ENCODE measurements around the gene WFDC6. TPM values are rescaled to one million over a fixed set of nuclear protein-coding genes. Genes with fewer than 3 reads are reported as not detected.

Gene WFDC6
- total RNA-seq, 1 donor from 2014 or later, result not detected

DNA sequence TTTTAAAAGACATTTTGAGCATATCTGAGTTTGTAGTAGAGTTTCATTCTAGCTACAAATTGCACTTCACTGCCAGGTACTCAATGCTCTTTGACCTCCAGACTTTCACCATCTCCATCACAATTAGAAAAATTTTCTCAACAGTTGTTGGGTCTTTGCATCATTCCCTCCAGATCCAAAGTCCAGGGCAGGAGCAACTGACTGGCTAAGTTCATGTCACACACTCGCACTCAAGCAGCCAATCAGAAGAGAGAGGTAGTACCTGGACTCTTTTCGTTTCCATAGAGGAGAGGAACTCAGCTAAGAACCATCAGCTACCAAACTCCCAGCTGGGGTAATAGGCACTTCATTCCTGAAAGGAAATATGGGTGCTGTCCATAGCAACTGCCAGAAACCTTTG is 32.9 kb downstream of the WFDC6 start:
- no peaks in the 10 kb centered on the region for H3K9me3 Mint-ChIP-seq
- H3K36me3 Mint-ChIP-seq, result no peaks in the 10 kb centered on the region
- no peak for DNase-seq (ENCODE audit: extremely low spot score, unreplicated experiment)
- no peak overlapping the region for H3K4me3 Mint-ChIP-seq
- H3K27me3 Mint-ChIP-seq, result peaks cover 17% of the 10 kb centered on the region
- H3K4me1 Mint-ChIP-seq (ENCODE audit: unreplicated experiment), result no peaks in the 10 kb centered on the region
- H3K27ac Mint-ChIP-seq, result no peak overlapping the region
- TF ChIP-seq, protein P1, sequence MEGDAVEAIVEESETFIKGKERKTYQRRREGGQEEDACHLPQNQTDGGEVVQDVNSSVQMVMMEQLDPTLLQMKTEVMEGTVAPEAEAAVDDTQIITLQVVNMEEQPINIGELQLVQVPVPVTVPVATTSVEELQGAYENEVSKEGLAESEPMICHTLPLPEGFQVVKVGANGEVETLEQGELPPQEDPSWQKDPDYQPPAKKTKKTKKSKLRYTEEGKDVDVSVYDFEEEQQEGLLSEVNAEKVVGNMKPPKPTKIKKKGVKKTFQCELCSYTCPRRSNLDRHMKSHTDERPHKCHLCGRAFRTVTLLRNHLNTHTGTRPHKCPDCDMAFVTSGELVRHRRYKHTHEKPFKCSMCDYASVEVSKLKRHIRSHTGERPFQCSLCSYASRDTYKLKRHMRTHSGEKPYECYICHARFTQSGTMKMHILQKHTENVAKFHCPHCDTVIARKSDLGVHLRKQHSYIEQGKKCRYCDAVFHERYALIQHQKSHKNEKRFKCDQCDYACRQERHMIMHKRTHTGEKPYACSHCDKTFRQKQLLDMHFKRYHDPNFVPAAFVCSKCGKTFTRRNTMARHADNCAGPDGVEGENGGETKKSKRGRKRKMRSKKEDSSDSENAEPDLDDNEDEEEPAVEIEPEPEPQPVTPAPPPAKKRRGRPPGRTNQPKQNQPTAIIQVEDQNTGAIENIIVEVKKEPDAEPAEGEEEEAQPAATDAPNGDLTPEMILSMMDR (conservative IDR thresholded peaks at IDR 0.05), result no peak

GRCh38 chr20:45503403-45503802 is 35.9 kb downstream of the WFDC6 start:
- no peaks in the 10 kb centered on the region for H3K9me3 Mint-ChIP-seq
- no peak for DNase-seq (ENCODE audit: extremely low spot score, unreplicated experiment)
- no peak overlapping the region for H3K27ac Mint-ChIP-seq
- no peaks in the 10 kb centered on the region for H3K36me3 Mint-ChIP-seq
- TF ChIP-seq, protein P1 (conservative IDR thresholded peaks at IDR 0.05), result no peak
- H3K4me3 Mint-ChIP-seq, result no peak overlapping the region
- H3K4me1 Mint-ChIP-seq (ENCODE audit: unreplicated experiment), result no peaks in the 10 kb centered on the region
- H3K27me3 Mint-ChIP-seq, result peaks cover 25% of the 10 kb centered on the region

GRCh38 chr20:45502561-45502960 is 36.7 kb downstream of the WFDC6 start:
- Mint-ChIP-seq H3K4me3 (no peak overlapping the region), H3K9me3 (no peaks in the 10 kb centered on the region), H3K36me3 (no peaks in the 10 kb centered on the region), H3K27me3 (peaks cover 25% of the 10 kb centered on the region), H3K4me1 (ENCODE audit: unreplicated experiment) (no peaks in the 10 kb centered on the region), H3K27ac (no peak overlapping the region)
- TF ChIP-seq, protein P1 (conservative IDR thresholded peaks at IDR 0.05), result no peak
- no peak for DNase-seq (ENCODE audit: extremely low spot score, unreplicated experiment)

GRCh38 chr20:45501600-45501999 is 37.7 kb downstream of the WFDC6 start:
- TF ChIP-seq, protein P1 (conservative IDR thresholded peaks at IDR 0.05), result no peak
- no peak overlapping the region for H3K4me3 Mint-ChIP-seq
- no peaks in the 10 kb centered on the region for H3K36me3 Mint-ChIP-seq
- H3K27ac Mint-ChIP-seq, result no peak overlapping the region
- no peak for DNase-seq (ENCODE audit: extremely low spot score, unreplicated experiment)
- no peaks in the 10 kb centered on the region for H3K4me1 Mint-ChIP-seq (ENCODE audit: unreplicated experiment)
- no peaks in the 10 kb centered on the region for H3K9me3 Mint-ChIP-seq
- peaks cover 30% of the 10 kb centered on the region for H3K27me3 Mint-ChIP-seq

DNA sequence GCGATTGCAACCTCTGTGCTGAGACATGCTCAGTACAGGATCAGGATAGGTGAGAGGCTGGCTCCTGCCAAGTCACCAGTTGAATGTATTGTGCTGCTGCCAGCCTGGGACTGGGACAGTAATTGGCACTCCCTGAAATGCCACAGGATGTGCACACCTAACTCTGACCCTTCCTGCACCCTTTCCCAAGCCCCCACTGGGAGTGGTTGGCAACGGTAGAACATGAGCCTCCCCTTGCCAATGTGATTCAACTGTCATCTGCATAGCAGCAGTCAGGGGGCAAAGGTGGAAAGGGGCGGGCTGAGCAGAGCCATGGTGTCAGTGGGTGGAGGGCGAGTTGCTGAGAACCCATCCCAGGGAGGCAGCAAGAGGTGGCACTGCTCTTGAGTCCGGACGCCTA is 39.3 kb downstream of the WFDC6 start:
- DNase-seq (ENCODE audit: extremely low spot score, unreplicated experiment), result no peak
- Mint-ChIP-seq H3K36me3 (no peaks in the 10 kb centered on the region), H3K27me3 (peaks cover 39% of the 10 kb centered on the region), H3K4me1 (ENCODE audit: unreplicated experiment) (no peaks in the 10 kb centered on the region), H3K27ac (no peak overlapping the region), H3K4me3 (no peak overlapping the region), H3K9me3 (no peaks in the 10 kb centered on the region)
- TF ChIP-seq, protein P1 (conservative IDR thresholded peaks at IDR 0.05), result no peak

DNA sequence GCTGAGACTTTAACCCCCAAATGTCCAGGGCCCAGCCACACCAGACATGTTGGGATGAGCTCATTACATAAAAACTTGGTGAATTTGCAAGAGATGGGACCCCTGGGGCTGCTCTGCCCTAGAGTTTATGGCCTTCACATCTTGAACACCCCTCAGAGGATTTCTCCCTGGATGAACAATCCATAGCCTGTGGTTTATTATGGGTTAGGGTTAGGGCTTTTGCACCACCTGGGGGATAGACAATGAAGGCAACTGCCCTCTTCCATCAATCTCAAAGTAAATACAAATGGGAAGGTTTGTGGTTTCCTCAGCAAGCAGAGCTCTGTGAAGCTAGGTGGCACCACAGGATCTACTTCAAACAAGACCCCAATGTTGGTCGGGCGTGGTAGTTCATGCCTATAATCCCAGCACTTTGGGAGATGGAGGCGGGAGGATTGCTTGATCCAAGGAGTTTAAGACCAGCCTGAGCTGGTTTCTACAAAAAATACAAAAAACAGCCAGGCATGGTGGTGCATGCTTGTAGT is 41.2 kb downstream of the WFDC6 start:
- Mint-ChIP-seq H3K4me3 (no peak overlapping the region), H3K27ac (no peak overlapping the region), H3K9me3 (no peaks in the 10 kb centered on the region), H3K27me3 (peaks cover 39% of the 10 kb centered on the region), H3K36me3 (no peaks in the 10 kb centered on the region), H3K4me1 (ENCODE audit: unreplicated experiment) (no peaks in the 10 kb centered on the region)
- no peak for DNase-seq (ENCODE audit: extremely low spot score, unreplicated experiment)
- TF ChIP-seq, protein P1 (conservative IDR thresholded peaks at IDR 0.05), result no peak
